Measurements from ENCODE around the gene MESP1. TPM values are rescaled to one million over a fixed set of nuclear protein-coding genes. Genes with fewer than 3 reads are reported as not detected.
A peak's percentile ranks its signal among the peaks of the same experiment; 100 is the strongest.
"Not testable (repeated sequence)": the region's sequence is repeated elsewhere in the genome, so short reads cannot be mapped to it uniquely, and the experiment has no call there.

Gene MESP1
- total RNA-seq, 1 experiment from 2014 or later, result 8.8 TPM

DNA sequence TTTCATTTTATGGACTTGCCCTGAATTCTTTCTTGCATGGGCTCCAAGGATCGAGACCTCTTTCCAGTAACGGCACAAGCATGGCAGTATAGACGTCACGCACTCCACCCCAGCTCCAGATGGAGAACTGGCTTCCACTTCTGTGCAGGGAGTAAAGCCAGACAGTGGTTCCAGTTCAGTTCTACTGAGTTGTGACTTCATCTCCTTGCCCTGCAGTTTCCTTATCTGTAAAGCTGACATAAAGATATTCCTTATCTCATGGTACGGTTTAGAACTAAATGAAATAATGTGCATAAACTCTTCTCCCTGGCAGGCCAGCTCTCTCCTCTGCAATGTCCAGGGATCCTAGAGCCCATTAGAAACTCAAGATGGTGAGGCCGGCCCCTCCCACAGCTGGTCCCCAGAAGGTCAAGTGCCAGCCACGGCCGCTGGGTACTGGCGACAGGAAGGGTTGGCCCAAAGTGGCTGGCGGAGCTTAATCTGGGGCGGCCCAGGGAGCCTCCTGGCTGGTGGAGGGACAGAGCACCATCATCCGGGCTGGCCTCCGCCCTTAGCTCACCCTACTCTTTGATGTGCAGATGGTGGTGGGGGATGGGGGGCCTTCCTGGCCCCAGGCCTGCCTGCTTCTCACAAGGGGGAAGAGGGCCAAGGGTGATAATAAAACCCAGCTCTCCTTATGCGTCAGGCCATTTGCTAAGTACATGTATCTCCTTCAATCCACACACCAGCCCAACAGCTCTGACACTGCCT is 32.2 kb upstream of the MESP1 start:
- no TSS peak for BruUV-seq (replicated peaks)
- DNase-seq (ENCODE audit: low read depth, low spot score), result no peak
- POLR2A ChIA-PET, result no interaction called here

DNA sequence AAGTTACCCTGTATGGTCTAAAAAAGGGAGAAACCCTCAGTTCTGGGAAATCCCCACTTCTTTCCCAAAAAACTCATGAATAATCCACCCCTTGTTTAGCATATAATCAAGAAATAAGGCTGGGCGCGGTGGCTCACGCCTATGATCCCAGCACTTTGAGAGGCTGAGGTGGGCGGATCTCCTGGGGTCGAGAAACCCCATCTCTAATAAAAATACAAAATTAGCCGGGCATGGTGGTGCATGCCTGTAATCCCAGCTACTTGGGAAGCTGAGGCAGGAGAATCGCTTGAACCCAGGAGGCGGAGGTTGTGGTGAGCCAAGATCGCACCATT is 31.5 kb upstream of the MESP1 start:
- H3K27ac ChIP-seq (ENCODE audit: low read depth, low read length); H3K9me3 ChIP-seq (ENCODE audit: control insufficient read depth in 1 of 2, insufficient read depth in 1 of 2, low read depth in 1 of 2, low read length in 2 of 2); H3K27me3 ChIP-seq (ENCODE audit: insufficient read depth, low read length); ATAC-seq; H3K79me2 ChIP-seq (ENCODE audit: insufficient read depth, low read length); H2AFZ ChIP-seq (ENCODE audit: low read depth, low read length, poor library complexity, severe bottlenecking); H3K9me2 ChIP-seq (ENCODE audit: insufficient read depth); intact Hi-C loops (cut with micrococcal nuclease); DNase-seq (ENCODE audit: low read depth, low spot score); H3K9ac ChIP-seq (ENCODE audit: low read length); H3K4me3 ChIP-seq (replicated peaks in 1 of 2; ENCODE audit: low read depth in 1 of 2, low read length in 2 of 2); POLR2A ChIA-PET; RAD21 ChIA-PET (ENCODE audit: low non-redundant PET in 1 of 2, low total read pairs in 2 of 2, uncharacterized antibody in 2 of 2, unreplicated experiment in 2 of 2); BruUV-seq (replicated peaks); H3K36me3 ChIP-seq (ENCODE audit: control insufficient read depth in 1 of 2, insufficient read depth in 2 of 2, low read length in 2 of 2); H4K20me1 ChIP-seq (ENCODE audit: insufficient read depth): not testable (repeated sequence)
- peaks cover 8 to 59% of the 10 kb centered on the region in 2 experiments; a peak in 3 of 4 replicates for H3K4me1 ChIP-seq (ENCODE audit: control insufficient read depth in 1 of 2, insufficient read depth in 2 of 2, low read length in 2 of 2)
- CTCF ChIA-PET, result interaction anchor here (1.1 kb wide), 1 partner anchor 9 kb away, joined by 3 read pairs; no protein-coding TSS in a partner anchor
- peak overlapping the region; percentile 65 for H3K4me2 ChIP-seq (ENCODE audit: low read length)

More for the DNA sequence above, 32.2 kb upstream of the MESP1 start:
- H3K27ac ChIP-seq (ENCODE audit: low read depth, low read length), result no peak overlapping the region
- ATAC-seq, result no peak
- no peak overlapping the region for H3K4me3 ChIP-seq (replicated peaks in 1 of 2; ENCODE audit: low read depth in 1 of 2, low read length in 2 of 2)
- no peaks in the 10 kb centered on the region for H3K9me2 ChIP-seq (ENCODE audit: insufficient read depth)
- H3K9ac ChIP-seq (ENCODE audit: low read length), result no peak overlapping the region
- H2AFZ ChIP-seq (ENCODE audit: low read depth, low read length, poor library complexity, severe bottlenecking), result peak overlapping the region; percentile 71
- ChIA-PET RAD21 (ENCODE audit: low non-redundant PET in 1 of 2, low total read pairs in 2 of 2, uncharacterized antibody in 2 of 2, unreplicated experiment in 2 of 2) (no interaction called here), CTCF (interaction anchor here (1.1 kb wide), 1 partner anchor 10 kb away, joined by 3 read pairs; no protein-coding TSS in a partner anchor)
- H3K4me2 ChIP-seq (ENCODE audit: low read length), result no peak overlapping the region
- no peaks in the 10 kb centered on the region for H3K79me2 ChIP-seq (ENCODE audit: insufficient read depth, low read length)
- TF ChIP-seq FOSL1 (IDR thresholded peaks at IDR 0.05; ENCODE audit: low read depth) (no peak), POLR2A (IDR thresholded peaks at IDR 0.05; ENCODE audit: borderline replicate concordance, extremely low read depth, insufficient read depth, insufficient read length) (no peak), RAD21 (IDR thresholded peaks at IDR 0.05; ENCODE audit: low read depth) (no peak), EZH2phosphoT487 (IDR thresholded peaks at IDR 0.05; ENCODE audit: borderline replicate concordance) (no peak), JUND (IDR thresholded peaks at IDR 0.05) (no peak), CBX3 (IDR thresholded peaks at IDR 0.05; ENCODE audit: low read depth) (no peak)
- TF ChIP-seq, protein P1, sequence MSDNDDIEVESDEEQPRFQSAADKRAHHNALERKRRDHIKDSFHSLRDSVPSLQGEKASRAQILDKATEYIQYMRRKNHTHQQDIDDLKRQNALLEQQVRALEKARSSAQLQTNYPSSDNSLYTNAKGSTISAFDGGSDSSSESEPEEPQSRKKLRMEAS (IDR thresholded peaks at IDR 0.05), result no peak
- TF ChIP-seq, protein P2, sequence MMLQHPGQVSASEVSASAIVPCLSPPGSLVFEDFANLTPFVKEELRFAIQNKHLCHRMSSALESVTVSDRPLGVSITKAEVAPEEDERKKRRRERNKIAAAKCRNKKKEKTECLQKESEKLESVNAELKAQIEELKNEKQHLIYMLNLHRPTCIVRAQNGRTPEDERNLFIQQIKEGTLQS (IDR thresholded peaks at IDR 0.05), result no peak
- peaks cover 8 to 59% of the 10 kb centered on the region in 2 experiments; a peak in 3 of 4 replicates for H3K4me1 ChIP-seq (ENCODE audit: control insufficient read depth in 1 of 2, insufficient read depth in 2 of 2, low read length in 2 of 2)
- intact Hi-C loops (cut with micrococcal nuclease), result no loop called here
- H4K20me1 ChIP-seq (ENCODE audit: insufficient read depth), result no peaks in the 10 kb centered on the region
- no peaks in the 10 kb centered on the region for H3K27me3 ChIP-seq (ENCODE audit: insufficient read depth, low read length)
- H3K36me3 ChIP-seq (ENCODE audit: control insufficient read depth in 1 of 2, insufficient read depth in 2 of 2, low read length in 2 of 2), result no peaks in the 10 kb centered on the region
- no peaks in the 10 kb centered on the region for H3K9me3 ChIP-seq (ENCODE audit: control insufficient read depth in 1 of 2, insufficient read depth in 1 of 2, low read depth in 1 of 2, low read length in 2 of 2)
